Suppressor macrophage (primary cell): ENCODE data around the gene DGCR8.
A peak's percentile ranks its signal among the peaks of the same experiment; 100 is the strongest.

Experiments used
- DNase-seq, 4 experiments: peaks; one replicate each; pipeline ENCODE4 v3.0.0-alpha.2; 2020 to 2022

The DGCR8 gene

DNA sequence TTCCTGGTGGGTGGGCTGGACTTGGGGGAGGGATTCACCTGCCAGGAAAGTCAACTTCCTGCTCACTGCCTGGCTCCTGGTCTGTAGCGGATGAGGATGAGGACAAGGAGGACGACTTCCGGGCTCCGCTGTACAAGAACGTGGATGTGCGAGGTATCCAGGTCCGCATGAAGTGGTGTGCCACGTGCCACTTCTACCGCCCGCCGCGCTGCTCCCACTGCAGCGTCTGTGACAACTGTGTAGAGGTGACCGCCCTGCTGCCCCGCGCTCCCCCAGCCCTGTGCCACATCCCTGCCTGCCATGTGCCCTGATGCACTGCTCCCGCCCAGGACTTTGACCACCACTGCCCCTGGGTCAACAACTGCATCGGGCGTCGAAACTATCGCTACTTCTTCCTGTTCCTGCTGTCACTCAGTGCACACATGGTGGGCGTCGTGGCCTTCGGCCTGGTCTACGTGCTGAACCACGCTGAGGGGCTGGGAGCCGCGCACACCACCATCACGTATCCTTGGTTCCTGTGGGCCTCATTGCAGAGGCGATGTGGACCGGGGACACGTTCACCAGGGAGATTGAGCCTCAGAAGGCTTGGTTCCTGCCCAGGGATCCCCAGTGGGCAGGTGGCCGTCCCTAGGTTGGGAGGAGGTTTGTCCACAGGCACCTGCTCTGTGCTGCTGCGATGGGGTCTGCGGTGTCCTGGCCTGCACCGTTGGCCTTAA lies 59.5 kb downstream of the DGCR8 start:
- no peak for DNase-seq

DNA sequence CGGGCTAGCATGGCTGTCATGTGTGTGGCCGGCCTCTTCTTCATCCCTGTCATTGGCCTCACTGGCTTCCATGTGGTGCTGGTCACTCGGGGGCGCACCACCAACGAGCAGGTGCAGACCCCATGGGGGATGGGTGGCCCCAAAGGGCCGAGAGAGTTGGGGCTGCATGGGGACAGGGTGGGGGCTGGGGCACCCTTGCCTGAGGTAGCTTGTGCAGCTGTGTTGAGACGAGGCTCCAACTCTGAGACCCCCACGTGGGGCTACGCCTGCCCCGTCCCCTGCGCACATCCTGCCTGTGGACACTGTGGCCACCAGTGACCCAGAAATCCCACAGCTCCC lies 60.0 kb downstream of the DGCR8 start:
- DNase-seq: no peak

DNA sequence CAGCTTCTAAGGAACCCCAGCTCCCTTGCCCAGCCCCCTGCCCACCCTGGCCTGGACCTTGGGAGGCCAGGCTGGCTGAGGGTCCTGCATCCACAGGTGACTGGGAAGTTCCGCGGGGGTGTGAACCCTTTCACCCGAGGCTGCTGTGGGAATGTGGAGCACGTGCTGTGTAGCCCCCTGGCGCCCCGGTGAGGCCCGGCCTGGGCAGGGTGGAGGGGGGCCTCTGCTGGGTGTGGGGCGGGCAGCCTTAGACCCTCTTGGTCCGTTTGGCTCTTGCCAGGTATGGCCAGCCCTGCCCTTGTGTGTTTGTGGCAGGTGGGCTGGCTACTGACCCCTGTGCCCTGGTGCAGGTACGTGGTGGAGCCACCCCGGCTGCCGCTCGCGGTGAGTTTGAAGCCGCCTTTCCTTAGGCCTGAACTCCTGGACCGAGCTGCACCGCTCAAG lies 60.5 kb downstream of the DGCR8 start:
- DNase-seq: no peak

DNA sequence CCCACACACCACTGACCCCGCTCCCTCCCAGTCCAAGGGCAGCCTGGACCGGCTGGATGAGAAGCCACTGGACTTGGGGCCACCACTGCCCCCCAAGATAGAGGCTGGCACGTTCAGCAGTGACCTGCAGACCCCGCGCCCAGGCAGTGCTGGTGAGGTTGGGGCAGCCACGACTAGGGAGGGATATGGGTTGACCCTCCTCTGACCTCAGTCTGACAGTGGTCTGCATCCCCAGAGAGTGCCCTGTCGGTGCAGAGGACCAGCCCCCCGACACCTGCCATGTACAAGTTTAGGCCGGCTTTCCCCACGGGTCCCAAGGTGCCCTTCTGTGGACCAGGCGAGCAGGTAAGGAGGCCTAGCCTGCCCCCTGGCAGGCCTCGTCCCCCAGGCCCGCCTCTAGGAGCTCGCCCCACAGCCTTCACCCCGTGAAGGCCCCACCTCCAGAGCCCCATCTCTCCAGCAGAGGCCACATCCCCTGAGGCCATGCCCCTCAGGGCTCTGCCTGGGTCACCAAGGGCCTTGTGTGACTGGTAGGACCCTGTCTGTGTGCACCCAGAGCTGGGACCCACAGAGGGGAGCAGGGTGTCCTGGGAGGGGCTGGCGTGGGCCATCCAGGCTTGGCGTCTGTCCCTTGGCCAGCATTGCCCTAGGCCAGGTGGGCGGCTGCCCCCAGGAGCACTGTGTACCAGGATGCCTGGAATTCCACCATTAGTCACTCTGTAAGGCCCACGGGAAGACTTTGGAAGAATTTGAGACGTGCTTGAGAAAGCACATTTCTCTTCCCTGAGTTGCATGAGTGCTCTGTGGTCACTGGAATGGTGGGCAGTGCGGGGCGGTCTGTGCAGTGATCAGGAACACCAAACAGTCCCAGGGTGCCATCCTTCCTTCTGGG lies 61.4 kb downstream of the DGCR8 start:
- DNase-seq: no peak

DNA sequence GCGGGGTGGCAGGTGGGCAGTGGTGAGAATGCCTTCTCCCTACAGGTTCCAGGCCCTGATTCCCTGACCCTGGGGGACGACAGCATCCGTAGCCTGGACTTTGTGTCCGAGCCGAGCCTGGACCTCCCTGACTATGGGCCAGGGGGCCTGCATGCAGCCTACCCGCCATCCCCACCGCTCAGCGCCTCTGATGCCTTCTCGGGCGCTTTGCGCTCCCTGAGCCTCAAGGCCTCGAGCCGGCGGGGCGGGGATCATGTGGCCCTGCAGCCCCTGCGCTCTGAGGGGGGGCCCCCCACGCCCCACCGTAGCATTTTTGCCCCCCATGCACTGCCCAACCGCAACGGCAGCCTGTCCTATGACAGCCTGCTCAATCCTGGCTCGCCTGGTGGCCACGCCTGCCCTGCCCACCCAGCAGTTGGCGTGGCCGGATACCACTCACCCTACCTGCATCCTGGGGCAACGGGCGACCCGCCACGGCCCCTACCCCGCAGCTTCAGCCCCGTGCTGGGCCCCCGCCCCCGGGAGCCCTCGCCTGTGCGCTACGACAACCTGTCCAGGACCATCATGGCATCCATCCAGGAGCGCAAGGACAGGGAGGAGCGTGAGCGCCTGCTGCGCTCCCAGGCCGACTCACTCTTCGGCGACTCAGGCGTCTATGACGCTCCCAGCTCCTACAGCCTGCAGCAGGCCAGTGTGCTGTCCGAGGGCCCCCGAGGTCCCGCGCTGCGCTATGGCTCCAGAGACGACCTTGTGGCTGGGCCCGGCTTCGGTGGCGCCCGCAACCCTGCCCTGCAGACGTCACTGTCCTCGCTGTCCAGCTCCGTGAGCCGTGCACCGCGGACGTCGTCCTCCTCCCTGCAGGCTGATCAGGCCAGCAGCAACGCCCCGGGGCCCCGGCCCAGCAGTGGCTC lies 62.9 kb downstream of the DGCR8 start:
- DNase-seq: no peak

DNA sequence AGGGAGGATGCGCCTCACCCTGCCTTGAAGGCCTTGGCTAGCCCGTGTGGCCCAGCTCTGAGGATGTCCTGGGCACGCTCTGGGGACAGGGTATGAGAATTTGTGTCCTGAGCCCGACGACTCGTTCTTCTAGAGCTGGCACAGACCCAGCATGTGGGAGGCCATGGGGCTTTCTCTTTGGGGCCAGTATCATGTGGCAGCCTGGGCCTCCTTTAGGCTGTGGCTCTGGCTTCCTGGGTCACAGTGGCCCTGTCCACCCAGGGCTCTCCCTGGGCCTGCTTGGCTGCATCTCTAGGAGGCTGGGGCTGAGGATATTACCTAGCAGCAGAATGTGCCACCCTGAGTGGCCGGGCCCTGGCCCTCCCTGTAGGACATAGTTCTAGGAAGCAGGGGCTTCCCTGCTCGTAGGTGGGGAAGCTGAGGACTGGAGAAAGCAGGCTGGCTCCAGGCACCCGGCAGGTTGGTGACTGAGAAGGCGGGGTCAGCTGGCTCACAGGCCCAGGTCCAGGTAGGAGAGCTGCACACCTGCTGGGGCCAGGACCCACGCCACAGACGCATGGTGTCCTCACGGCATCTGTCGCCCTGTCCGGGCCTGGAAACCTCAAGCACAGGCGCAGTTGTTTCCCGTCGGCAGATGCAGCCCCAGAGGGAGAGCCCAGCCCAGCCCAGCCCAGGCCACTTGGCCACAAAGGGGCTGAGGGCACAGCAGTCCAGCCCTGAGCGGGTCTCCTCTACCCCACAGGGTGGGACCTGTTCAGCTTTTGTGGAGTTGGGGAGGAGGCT lies 64.0 kb downstream of the DGCR8 start:
- peak in 1 of 4 experiments; percentile 15 for DNase-seq

DNA sequence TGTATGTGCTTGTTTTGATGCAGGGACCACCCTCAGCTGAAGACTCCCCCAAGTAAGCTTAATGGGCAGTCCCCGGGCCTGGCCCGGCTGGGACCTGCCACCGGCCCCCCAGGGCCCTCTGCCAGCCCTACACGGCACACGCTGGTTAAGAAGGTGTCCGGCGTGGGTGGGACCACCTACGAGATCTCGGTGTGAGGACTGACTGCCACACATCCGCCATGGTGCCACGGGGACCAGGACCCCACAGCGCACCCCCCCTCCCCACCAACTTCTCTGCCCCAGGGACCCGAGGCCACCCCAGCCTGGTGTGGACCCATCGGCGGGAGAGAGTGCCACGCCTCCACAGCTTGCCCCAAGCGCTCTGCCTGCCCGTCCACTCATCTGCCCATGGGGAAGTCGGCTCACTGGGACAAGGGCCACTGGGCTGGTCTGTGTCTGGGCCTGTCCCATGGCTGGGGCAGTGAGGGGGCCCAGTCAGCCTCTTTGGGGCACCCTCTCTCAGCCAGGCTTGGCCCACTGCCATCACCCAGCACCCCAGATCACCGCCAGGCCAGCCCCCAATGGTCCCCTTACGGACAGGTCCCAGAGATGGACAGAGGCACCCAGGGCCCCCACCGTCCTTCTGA lies 65.3 kb downstream of the DGCR8 start:
- DNase-seq: no peak

DNA sequence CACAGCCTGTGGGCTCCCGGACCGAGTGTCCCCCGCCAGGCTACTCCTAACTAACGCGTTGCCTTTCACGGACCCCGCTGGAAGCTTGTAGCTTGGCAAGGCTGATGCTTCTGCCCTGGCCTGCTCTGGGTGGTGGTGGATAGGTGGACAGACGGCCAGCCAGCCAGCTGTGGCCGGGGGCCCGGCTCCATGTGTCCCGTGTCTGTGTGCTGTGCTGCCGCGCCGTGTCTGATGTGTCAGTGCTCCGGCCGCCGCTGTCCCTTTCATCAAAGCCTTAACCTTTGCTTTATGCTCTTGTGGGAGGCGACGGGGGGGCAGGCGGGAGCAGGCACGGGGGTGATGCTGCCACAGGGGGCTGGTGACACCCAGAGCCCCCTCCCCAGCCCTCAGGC lies 65.8 kb downstream of the DGCR8 start:
- no peak for DNase-seq

DNA sequence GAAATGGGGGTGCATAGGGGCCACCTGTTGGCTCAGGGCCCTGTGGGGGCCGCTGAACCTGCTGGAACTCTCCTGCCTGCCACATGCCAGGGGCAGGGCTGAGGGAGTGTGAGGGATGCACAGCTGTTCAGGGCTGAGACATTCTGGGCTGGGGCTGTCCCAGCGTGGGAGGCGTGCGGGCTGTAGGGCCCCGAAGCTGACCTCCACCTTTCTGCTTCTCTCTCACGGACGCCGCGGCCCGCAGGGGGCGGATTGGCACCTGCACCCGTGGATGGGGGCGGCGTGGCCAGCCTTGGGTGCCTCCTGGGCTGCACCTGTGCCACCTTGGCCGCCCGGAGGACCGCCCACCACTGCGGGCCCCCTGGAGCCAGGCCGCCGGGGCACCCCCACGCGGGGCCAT lies 66.7 kb downstream of the DGCR8 start:
- no peak for DNase-seq

DNA sequence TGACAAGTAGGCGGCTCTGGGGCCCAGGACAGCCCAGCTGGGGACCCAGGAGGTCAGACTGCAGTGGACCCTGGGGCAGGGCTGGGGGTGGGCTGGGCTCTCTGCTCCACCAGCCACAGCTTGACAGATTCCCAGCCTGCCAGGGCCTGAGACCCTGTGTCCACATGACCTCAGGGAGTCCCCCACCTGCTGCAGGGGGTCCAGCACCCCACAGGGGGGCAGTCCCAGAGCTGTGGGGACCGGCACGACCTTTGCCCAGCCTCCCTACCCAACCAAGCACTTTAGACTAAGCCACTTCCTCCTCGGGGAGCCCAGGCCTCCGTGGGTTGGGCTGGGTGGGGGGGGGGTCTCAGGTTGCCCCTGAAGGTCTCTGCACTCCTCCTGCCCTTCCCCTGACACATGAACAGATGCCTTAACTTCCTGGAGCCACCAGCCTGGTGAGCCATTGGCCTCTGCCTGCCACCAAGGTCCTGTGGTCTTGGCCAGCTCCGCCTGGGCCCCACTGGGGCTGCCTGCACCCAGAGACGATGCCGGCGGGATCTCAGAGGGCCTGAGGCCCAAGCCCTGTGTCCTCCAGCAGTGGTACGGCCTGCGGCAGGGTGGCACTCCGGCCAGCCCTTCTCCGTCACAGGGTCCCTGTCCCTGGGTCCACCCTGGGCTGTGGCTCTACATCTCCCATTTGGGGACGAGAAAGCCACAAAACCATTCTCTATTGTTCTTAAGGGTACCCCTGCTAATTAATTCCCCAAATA lies 67.4 kb downstream of the DGCR8 start:
- DNase-seq: no peak

DNA sequence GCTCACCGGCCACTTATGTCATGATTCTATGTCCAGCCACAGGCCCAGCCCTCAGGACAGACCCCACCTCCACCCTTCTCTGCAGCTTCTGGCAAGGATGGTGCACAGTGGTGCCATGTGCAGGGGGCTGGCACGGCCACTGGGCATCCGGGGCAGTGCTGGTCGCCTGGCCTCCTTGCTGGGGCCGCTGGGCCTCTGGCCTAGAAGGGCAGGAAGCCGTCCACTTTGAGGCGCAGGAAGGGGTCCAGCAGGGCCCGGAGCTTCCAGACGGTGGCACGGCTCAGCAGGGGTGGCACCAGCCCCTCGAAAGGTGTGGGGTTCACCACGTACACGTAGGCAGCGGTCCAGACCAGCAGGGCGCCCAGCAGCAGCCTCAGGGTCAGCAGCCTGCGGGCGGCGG lies 68.4 kb downstream of the DGCR8 start:
- DNase-seq: no peak

DNA sequence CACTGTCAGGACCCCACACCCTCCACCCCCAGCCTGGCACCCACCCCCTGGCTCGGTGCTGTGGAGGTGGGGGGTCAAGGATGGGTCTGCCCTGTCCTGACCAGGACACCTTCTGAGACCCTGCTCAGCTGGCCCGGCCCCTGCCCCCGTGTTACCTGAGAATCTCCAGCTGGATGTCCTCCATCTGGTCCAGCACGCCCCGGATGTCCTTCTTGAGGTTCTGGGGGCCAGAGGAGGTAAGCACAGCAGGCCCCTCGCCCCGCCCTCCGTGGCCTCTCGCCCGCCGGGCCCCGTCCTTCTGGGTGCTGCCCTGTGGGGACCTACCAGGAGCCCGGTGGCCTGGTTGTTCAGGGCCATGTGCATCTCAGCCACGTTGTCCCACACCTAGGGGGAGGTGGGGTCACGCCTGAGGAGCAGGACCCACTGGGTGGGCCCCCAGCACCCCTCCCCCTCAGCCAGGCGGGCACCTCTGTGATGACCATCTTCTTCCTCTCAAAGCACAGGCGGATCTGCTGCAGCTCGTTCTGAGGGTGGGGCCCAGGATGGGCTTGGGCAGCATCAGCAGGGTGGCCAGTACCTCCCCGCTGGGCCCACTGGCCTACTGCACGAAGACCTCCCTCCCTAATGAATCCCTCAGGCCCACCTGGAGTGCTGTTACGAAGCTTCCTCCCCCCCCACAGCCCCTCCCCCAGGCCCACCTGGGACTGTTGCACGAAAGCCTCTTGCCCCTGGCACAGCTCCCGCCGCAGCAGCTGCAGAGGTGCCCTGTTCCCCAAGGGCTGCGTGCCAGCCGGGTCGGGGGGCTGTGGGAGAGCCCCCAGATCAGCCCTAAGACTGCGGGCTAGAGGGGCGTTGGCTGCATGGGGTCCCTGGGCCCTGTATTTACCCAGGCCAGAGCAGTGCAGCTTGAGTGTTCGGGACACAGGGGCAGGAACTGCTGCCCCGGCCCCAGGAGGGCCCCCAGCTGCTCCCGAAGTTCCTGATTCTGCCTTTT lies 69.5 kb downstream of the DGCR8 start:
- no peak for DNase-seq

DNA sequence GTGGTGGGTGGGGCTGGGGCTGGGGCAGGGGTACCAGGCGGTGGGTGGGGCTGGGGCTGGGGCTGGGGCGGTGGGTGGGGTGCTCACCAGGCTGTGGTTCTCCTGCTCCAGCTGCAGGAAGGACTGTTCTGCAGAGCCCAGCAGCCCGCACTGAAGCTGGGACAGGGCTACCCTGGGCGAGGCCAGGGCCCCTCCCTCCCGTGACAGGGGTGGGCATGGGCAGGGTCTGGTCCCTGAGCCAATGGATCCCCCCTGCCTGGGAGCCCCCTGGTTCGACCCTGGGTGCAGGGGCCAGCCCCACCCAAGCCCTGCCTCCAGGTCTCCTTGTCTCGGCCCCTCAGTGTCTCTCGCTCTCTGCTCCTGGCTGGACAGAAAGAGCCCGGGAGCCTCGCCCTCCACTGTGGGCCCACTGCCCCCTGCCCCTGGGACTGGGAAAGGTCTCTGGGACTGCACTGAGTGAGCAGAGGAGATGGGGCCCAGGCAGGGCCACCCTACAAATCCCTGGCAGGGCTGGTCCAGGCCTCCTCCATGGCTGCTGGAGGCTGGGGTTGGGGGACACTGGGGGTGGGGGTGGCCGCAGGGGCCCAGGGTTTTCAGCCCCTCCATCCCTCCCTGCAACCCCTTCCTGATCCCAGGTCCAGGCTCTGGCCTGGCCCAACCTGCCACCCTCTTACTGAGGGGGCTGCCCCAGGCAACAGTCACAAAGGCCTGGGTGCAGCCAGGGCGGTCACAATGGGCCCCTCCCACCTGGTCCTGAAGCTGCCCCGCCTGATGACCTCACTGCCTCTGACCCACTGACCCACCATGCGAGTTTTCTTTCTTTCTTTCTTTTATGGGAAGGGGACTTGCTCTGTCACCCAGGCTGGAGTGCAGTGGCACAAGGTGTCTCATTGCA lies 70.6 kb downstream of the DGCR8 start, which contains the start of gene CCDC188:
TSS of gene CCDC188 (minus strand) at position 675 of the 895 bp plus-strand sequence. CDS start at position 606, 69 bp downstream.
- no peak for DNase-seq

DNA sequence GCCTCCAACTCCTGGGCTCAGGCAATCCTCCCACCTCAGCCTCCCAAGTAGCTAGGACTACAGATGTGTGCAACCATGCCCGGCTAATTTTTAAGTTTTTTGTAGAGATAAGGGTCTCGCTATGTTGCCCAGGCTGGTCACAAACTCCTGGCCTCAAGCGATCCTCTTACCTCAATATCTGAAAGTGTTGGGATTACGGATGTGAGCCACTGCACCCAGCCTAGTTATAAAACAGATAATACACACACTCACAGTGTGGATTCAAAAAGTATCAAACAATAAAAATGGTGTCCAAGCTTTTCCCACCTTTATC lies 71.2 kb downstream of the DGCR8 start:
- DNase-seq: no peak

DNA sequence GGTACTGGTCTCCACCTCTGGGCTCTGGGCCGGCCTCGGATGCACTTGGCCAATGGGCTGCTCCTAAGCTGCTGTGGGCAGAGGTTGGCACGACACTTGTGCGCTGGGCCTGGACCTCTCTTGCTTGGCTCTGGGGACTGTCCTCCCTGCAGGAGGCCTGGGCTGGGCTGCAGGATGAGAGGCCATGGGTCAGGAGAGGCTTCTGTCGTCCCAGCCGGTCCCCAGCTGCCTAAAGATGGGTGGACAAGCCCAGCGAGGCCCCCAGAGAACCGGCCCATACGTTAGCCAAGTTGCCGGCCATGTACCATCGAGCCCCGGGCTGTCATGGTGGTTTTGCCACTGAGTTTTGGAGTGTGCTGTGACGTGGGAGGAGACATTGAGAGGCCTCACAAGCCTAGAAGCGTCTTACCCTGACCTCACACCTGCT lies 72.4 kb downstream of the DGCR8 start:
- DNase-seq: no peak

DNA sequence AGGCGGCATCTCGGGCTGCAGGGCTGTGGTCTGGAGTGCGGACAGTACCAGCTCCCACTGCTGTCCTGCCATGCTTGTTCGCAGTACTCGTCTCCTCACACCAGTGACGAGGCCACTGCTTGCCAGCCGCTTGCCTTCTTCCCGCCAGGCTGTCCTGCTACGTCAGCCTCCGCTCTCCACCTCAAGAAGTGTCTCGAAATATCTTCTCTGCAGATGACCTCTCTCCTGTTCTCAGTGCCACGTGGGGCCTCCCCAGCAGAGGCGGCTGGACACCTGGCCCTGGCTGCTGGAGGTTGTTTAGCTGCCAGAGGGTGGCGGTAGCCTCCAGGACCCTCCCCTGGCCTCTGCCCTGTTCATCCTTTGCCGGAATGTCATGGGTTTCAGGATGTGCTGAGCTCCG lies 73.9 kb downstream of the DGCR8 start:
- DNase-seq: no peak

DNA sequence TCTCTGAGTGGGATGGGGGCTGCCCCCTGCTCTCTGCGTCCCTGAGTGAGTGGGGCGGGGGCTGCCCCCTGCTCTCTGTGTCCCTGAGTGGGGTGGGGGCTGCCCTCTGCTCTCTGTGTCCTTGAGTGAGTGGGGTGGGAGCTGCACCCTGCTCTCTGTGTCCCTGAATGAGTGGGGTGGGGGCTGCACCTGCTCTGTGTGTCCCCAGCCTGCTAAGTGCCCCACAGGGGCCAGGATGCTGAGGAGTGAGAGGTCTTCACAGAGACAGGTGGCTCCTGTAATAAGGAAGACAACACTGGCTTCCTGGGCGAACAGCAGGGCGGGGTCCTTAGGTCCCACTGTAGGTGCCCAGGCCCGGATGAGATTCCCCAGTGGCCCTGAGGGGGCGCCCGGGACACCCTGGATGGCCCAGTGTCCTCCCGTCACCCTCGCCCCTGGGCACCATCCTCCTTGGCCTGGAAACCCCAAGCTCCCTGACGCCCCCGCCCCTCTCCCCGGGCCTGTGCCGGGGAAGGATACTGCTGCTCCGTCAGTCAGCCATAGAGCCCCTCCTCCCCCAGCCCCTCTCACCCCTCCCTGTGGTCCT lies 74.7 kb downstream of the DGCR8 start:
- no peak for DNase-seq
